ENCODE results near the gene HYI. TPM values are rescaled to one million over a fixed set of nuclear protein-coding genes. Genes with fewer than 3 reads are reported as not detected.

The HYI gene
- total RNA-seq, 1 experiment from 2014 or later: 43.5 TPM

- H4K20me1 ChIP-seq (ENCODE audit: insufficient read depth): no peaks in the 10 kb centered on the region
- no TSS peak for BruUV-seq (replicated peaks)
- no peaks in the 10 kb centered on the region for H3K9me2 ChIP-seq (ENCODE audit: insufficient read depth)
- no peak overlapping the region for H3K27ac ChIP-seq
- DNase-seq: no peak
- ChIA-PET POLR2A (ENCODE audit: unreplicated experiment) (interaction anchor here (0.6 kb wide), 1 partner anchor 216 kb away, joined by 7 read pairs; no protein-coding TSS in a partner anchor), CTCF (no interaction called here)
- H2AFZ ChIP-seq: no peak overlapping the region
- no peaks in the 10 kb centered on the region for H3K27me3 ChIP-seq (ENCODE audit: insufficient read depth, low read depth)
- H3F3A ChIP-seq (ENCODE audit: insufficient read depth, low read depth): peaks cover 5% of the 10 kb centered on the region; the same call in 1 of the 2 replicates
- no peak overlapping the region for H3K4me2 ChIP-seq
- no peaks in the 10 kb centered on the region for H3K79me2 ChIP-seq (ENCODE audit: low read depth)
- H3K4me1 ChIP-seq (replicated peaks; ENCODE audit: insufficient read depth): no peaks in the 10 kb centered on the region
- H3K36me3 ChIP-seq (ENCODE audit: low read depth): peaks cover 5% of the 10 kb centered on the region
- TF ChIP-seq EZH2 (IDR thresholded peaks at IDR 0.05; ENCODE audit: low read depth) (no peak), CTCF (conservative IDR thresholded peaks at IDR 0.05) (no peak)
- intact Hi-C loops (cut with micrococcal nuclease; ENCODE audit: unreplicated experiment): no loop called here
- H3K4me3 ChIP-seq: no peak overlapping the region
- no peaks in the 10 kb centered on the region for H3K9me3 ChIP-seq (ENCODE audit: insufficient read depth, low read depth)
Measured at GRCh38 chr1:43436371-43436770, 17.4 kb downstream of the HYI start.

GRCh38 chr1:43435146-43436145, 18.3 kb downstream of the HYI start:
- DNase-seq: no peak
- Histone ChIP-seq H3K27me3 (ENCODE audit: insufficient read depth, low read depth) (no peaks in the 10 kb centered on the region), H2AFZ (no peak overlapping the region), H3F3A (ENCODE audit: insufficient read depth, low read depth) (peaks cover 1% of the 10 kb centered on the region; the same call in 1 of the 2 replicates), H3K9me3 (ENCODE audit: insufficient read depth, low read depth) (no peaks in the 10 kb centered on the region), H4K20me1 (ENCODE audit: insufficient read depth) (no peaks in the 10 kb centered on the region), H3K36me3 (ENCODE audit: low read depth) (peaks cover 7% of the 10 kb centered on the region), H3K27ac (no peak overlapping the region), H3K9me2 (ENCODE audit: insufficient read depth) (no peaks in the 10 kb centered on the region), H3K4me1 (replicated peaks; ENCODE audit: insufficient read depth) (no peaks in the 10 kb centered on the region), H3K4me2 (no peak overlapping the region), H3K4me3 (no peak overlapping the region), H3K79me2 (ENCODE audit: low read depth) (no peaks in the 10 kb centered on the region)
- CTCF ChIA-PET: interaction anchor here (0.7 kb wide), 1 partner anchor 89 kb away, joined by 4 read pairs; no protein-coding TSS in a partner anchor
- TF ChIP-seq EZH2 (IDR thresholded peaks at IDR 0.05; ENCODE audit: low read depth): no peak
- TF ChIP-seq CTCF (conservative IDR thresholded peaks at IDR 0.05): no peak
- intact Hi-C loops (cut with micrococcal nuclease; ENCODE audit: unreplicated experiment): no loop called here
- POLR2A ChIA-PET (ENCODE audit: unreplicated experiment): no interaction called here
- BruUV-seq (replicated peaks): no TSS peak

- no peak for TF ChIP-seq EZH2 (IDR thresholded peaks at IDR 0.05; ENCODE audit: low read depth)
- intact Hi-C loops (cut with micrococcal nuclease; ENCODE audit: unreplicated experiment): no loop called here
- Histone ChIP-seq H2AFZ (no peak overlapping the region), H3K27ac (no peak overlapping the region), H3K4me3 (no peak overlapping the region), H4K20me1 (ENCODE audit: insufficient read depth) (no peaks in the 10 kb centered on the region), H3K9me3 (ENCODE audit: insufficient read depth, low read depth) (no peaks in the 10 kb centered on the region), H3K36me3 (ENCODE audit: low read depth) (peaks cover 12% of the 10 kb centered on the region), H3K79me2 (ENCODE audit: low read depth) (no peaks in the 10 kb centered on the region), H3K4me1 (replicated peaks; ENCODE audit: insufficient read depth) (no peaks in the 10 kb centered on the region), H3K9me2 (ENCODE audit: insufficient read depth) (no peaks in the 10 kb centered on the region), H3K4me2 (no peak overlapping the region), H3K27me3 (ENCODE audit: insufficient read depth, low read depth) (no peaks in the 10 kb centered on the region), H3F3A (ENCODE audit: insufficient read depth, low read depth) (no peaks in the 10 kb centered on the region)
- no TSS peak for BruUV-seq (replicated peaks)
- ChIA-PET CTCF (interaction anchor here (0.5 kb wide), 1 partner anchor 185 kb away, joined by 3 read pairs; no protein-coding TSS in a partner anchor), POLR2A (ENCODE audit: unreplicated experiment) (no interaction called here)
- no peak for DNase-seq
Measured at GRCh38 chr1:43434256-43434655, 19.5 kb downstream of the HYI start.

Measured in PC-9 (cell line).